ENCODE measurements around the gene DIP2C.

DNA sequence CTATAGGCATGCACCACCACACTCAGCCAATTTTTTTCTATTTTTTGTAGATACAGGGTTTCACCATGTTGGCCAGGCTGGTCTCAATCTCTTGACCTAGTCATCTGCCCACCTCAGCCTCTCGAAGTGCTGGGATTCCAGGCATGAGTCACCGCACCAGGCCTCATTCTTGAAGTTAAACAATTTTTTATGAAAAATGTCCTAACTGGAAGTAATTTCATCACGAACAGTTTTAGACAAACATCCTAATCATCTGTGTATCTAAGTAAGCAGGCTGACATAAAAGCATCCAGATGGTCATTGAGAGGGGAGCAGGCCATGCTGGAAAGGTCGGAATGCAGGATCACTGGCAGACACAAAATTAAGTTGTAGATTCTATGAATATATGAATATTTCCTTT is 285.1 kb downstream of the DIP2C start:
- TF ChIP-seq, protein P1, sequence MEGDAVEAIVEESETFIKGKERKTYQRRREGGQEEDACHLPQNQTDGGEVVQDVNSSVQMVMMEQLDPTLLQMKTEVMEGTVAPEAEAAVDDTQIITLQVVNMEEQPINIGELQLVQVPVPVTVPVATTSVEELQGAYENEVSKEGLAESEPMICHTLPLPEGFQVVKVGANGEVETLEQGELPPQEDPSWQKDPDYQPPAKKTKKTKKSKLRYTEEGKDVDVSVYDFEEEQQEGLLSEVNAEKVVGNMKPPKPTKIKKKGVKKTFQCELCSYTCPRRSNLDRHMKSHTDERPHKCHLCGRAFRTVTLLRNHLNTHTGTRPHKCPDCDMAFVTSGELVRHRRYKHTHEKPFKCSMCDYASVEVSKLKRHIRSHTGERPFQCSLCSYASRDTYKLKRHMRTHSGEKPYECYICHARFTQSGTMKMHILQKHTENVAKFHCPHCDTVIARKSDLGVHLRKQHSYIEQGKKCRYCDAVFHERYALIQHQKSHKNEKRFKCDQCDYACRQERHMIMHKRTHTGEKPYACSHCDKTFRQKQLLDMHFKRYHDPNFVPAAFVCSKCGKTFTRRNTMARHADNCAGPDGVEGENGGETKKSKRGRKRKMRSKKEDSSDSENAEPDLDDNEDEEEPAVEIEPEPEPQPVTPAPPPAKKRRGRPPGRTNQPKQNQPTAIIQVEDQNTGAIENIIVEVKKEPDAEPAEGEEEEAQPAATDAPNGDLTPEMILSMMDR (IDR thresholded peaks at IDR 0.05): no peak
- no peak for TF ChIP-seq POLR2AphosphoS5 (IDR thresholded peaks at IDR 0.05; ENCODE audit: insufficient read depth in 1 of 2, low read depth in 1 of 2)
